Measurements from ENCODE around the gene B4GAT1. TPM values are rescaled to one million over a fixed set of nuclear protein-coding genes. Genes with fewer than 3 reads are reported as not detected.

Gene B4GAT1
- total and polyA plus RNA-seq, 2 of the 13 experiments (the other 11 are each of a cell fraction or from before 2014, with no cell fraction given), result 40.4 to 109 TPM

- 0 out of 2 replicates have a peak, but pooled peaks have one; percentile 36 for TF ChIP-seq REL (CRISPR knock-in tag; conservative IDR thresholded peaks at IDR 0.05)
- TF ChIP-seq RBM39 (IDR thresholded peaks at IDR 0.05; ENCODE audit: low read depth, low read length, poor library complexity, severe bottlenecking), result peak; percentile 38
- peak; percentile 26; the same call in 1 of the 2 replicates for TF ChIP-seq PITX1 (CRISPR knock-in tag; IDR thresholded peaks at IDR 0.05)
- TF ChIP-seq HNRNPLL (IDR thresholded peaks at IDR 0.05; ENCODE audit: low read depth, low read length, poor library complexity, severe bottlenecking), result peak; percentile 86
- 0 out of 2 replicates have a peak, but pooled peaks have one; percentile 26 for TF ChIP-seq UBTF (CRISPR knock-in tag; IDR thresholded peaks at IDR 0.05)
- TF ChIP-seq TAF1 (CRISPR knock-in tag; IDR thresholded peaks at IDR 0.05), result peak; percentile 36; the same call in 1 of the 2 replicates
- TF ChIP-seq DR1 (CRISPR knock-in tag; IDR thresholded peaks at IDR 0.05), result no peak
- no peak for TF ChIP-seq SOX6 (IDR thresholded peaks at IDR 0.05)
- peak; percentile 22; the same call in 1 of the 2 replicates for TF ChIP-seq SOX6 (CRISPR knock-in tag; IDR thresholded peaks at IDR 0.05)
- TF ChIP-seq PATZ1 (CRISPR knock-in tag; IDR thresholded peaks at IDR 0.05), result peak; percentile 83
- TF ChIP-seq TERF1 (CRISPR knock-in tag; IDR thresholded peaks at IDR 0.05), result no peak
- 0 out of 2 replicates have a peak, but pooled peaks have one; percentile 20 for TF ChIP-seq MIER3 (CRISPR knock-in tag; IDR thresholded peaks at IDR 0.05; ENCODE audit: borderline replicate concordance)
- TF ChIP-seq ATF4 (CRISPR knock-in tag; IDR thresholded peaks at IDR 0.05), result no peak
- TF ChIP-seq ZSCAN30 (CRISPR knock-in tag; IDR thresholded peaks at IDR 0.05), result no peak
- TF ChIP-seq AGO2 (optimal IDR thresholded peaks at IDR 0.05; ENCODE audit: low read depth, low read length), result peak; percentile 42
- TF ChIP-seq HOXD1 (CRISPR knock-in tag; IDR thresholded peaks at IDR 0.05), result no peak
- peak; percentile 25; the same call in 1 of the 2 replicates for TF ChIP-seq ISL2 (CRISPR knock-in tag; IDR thresholded peaks at IDR 0.05)
- TF ChIP-seq SRSF1 (optimal IDR thresholded peaks at IDR 0.05; ENCODE audit: low read depth, low read length), result peak; percentile 49
- TF ChIP-seq ZNF331 (CRISPR knock-in tag; IDR thresholded peaks at IDR 0.05), result peak; percentile 11; the same call in 1 of the 2 replicates
- TF ChIP-seq ZBTB7B (CRISPR knock-in tag; IDR thresholded peaks at IDR 0.05), result peak; percentile 72
- no peak for TF ChIP-seq ZBTB42 (CRISPR knock-in tag; IDR thresholded peaks at IDR 0.05)
- TF ChIP-seq HOMEZ (CRISPR knock-in tag; IDR thresholded peaks at IDR 0.05; ENCODE audit: low read depth), result no peak
Observed at GRCh38 chr11:66371627-66372415, 24.4 kb upstream of the B4GAT1 start, which contains the start of gene SLC29A2 (continued).
